ENCODE results near the gene SHC4. TPM values are rescaled to one million over a fixed set of nuclear protein-coding genes. Genes with fewer than 3 reads are reported as not detected.
"Not testable (repeated sequence)": the region's sequence is repeated elsewhere in the genome, so short reads cannot be mapped to it uniquely, and the experiment has no call there.

Gene SHC4
- total RNA-seq, 1 experiment from 2014 or later, result not detected

DNA sequence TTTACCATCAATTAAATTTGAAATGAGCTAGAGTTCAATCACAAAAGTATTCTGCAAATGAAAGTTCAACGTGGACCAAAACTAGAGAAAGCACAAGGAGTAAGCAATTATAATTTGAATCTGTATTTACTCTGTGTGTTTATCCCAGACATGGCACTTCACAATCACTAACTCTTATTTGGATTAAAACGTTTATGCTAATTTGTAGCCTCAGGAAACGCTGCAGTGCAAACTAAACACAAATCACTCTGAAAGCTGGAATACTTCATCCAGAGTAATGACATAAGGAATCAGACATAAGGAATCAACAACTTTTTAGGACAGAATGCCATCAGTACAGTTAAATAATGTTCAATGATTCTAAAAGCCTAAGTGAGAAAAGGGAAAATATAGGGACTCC is 171.3 kb downstream of the SHC4 start:
- ChIA-PET CTCF (no interaction called here), POLR2A (interaction anchor here (1.0 kb wide), 1 partner anchor 18 kb away, joined by 3 read pairs; the partner anchor contains the start of gene CEP152)
- H3K36me3 ChIP-seq (ENCODE audit: control insufficient read depth, insufficient read depth, low read length), result no peaks in the 10 kb centered on the region
- Mint-ChIP-seq H3K4me1 (ENCODE audit: low read depth, unreplicated experiment) (no peaks in the 10 kb centered on the region), H3K36me3 (ENCODE audit: insufficient read depth, unreplicated experiment) (peaks cover 23% of the 10 kb centered on the region), H3K4me3 (ENCODE audit: unreplicated experiment) (no peak overlapping the region), H3K9me3 (ENCODE audit: unreplicated experiment) (no peaks in the 10 kb centered on the region), H3K27ac (ENCODE audit: unreplicated experiment) (no peak overlapping the region), H3K27me3 (ENCODE audit: insufficient read depth, unreplicated experiment) (no peaks in the 10 kb centered on the region)
- H3K27me3 ChIP-seq (replicated peaks; ENCODE audit: control insufficient read depth, insufficient read depth, low read length), result no peaks in the 10 kb centered on the region
- BruUV-seq (replicated peaks), result no TSS peak
- intact Hi-C loops (cut with micrococcal nuclease; ENCODE audit: unreplicated experiment), result no loop called here
- no peaks in the 10 kb centered on the region for H3K9me3 ChIP-seq
- TF ChIP-seq CTCF (IDR thresholded peaks at IDR 0.05; ENCODE audit: insufficient read depth in 1 of 2, low read depth in 1 of 2, low read length in 1 of 2, severe bottlenecking in 1 of 2, unreplicated experiment in 1 of 2), result no peak
- H3K4me3 ChIP-seq (ENCODE audit: low read depth, low read length), result no peak overlapping the region
- peaks cover 12% of the 10 kb centered on the region for H3K4me1 ChIP-seq
- DNase-seq, result no peak

GRCh38 chr15:48790466-48791115 is 173.1 kb downstream of the SHC4 start:
- H3K27ac Mint-ChIP-seq (ENCODE audit: unreplicated experiment); intact Hi-C loops (cut with micrococcal nuclease; ENCODE audit: unreplicated experiment); H3K27me3 Mint-ChIP-seq (ENCODE audit: insufficient read depth, unreplicated experiment); H3K36me3 ChIP-seq (ENCODE audit: control insufficient read depth, insufficient read depth, low read length); CTCF ChIA-PET; BruUV-seq (replicated peaks); H3K4me3 ChIP-seq (ENCODE audit: low read depth, low read length); POLR2A ChIA-PET; H3K4me3 Mint-ChIP-seq (ENCODE audit: unreplicated experiment); DNase-seq; H3K27me3 ChIP-seq (replicated peaks; ENCODE audit: control insufficient read depth, insufficient read depth, low read length); H3K9me3 ChIP-seq; H3K4me1 Mint-ChIP-seq (ENCODE audit: low read depth, unreplicated experiment); H3K9me3 Mint-ChIP-seq (ENCODE audit: unreplicated experiment): not testable (repeated sequence)
- H3K36me3 Mint-ChIP-seq (ENCODE audit: insufficient read depth, unreplicated experiment), result peaks cover 23% of the 10 kb centered on the region
- peaks cover 12% of the 10 kb centered on the region for H3K4me1 ChIP-seq

- no peaks in the 10 kb centered on the region for H3K9me3 ChIP-seq
- Mint-ChIP-seq H3K36me3 (ENCODE audit: insufficient read depth, unreplicated experiment) (peaks cover 11% of the 10 kb centered on the region), H3K4me1 (ENCODE audit: low read depth, unreplicated experiment) (no peaks in the 10 kb centered on the region), H3K9me3 (ENCODE audit: unreplicated experiment) (no peaks in the 10 kb centered on the region), H3K27ac (ENCODE audit: unreplicated experiment) (no peak overlapping the region), H3K27me3 (ENCODE audit: insufficient read depth, unreplicated experiment) (no peaks in the 10 kb centered on the region), H3K4me3 (ENCODE audit: unreplicated experiment) (no peak overlapping the region)
- intact Hi-C loops (cut with micrococcal nuclease; ENCODE audit: unreplicated experiment), result no loop called here
- no peaks in the 10 kb centered on the region for H3K4me1 ChIP-seq
- no peak overlapping the region for H3K4me3 ChIP-seq (ENCODE audit: low read depth, low read length)
- ChIA-PET CTCF (interaction anchor here (1.1 kb wide), 1 partner anchor 15 kb away, joined by 3 read pairs; no protein-coding TSS in a partner anchor), POLR2A (no interaction called here)
- BruUV-seq (replicated peaks), result no TSS peak
- no peaks in the 10 kb centered on the region for H3K36me3 ChIP-seq (ENCODE audit: control insufficient read depth, insufficient read depth, low read length)
- TF ChIP-seq CTCF (IDR thresholded peaks at IDR 0.05; ENCODE audit: insufficient read depth in 1 of 2, low read depth in 1 of 2, low read length in 1 of 2, severe bottlenecking in 1 of 2, unreplicated experiment in 1 of 2), result no peak
- H3K27me3 ChIP-seq (replicated peaks; ENCODE audit: control insufficient read depth, insufficient read depth, low read length), result no peaks in the 10 kb centered on the region
- no peak for DNase-seq
Observed at GRCh38 chr15:48785712-48786111, 178.0 kb downstream of the SHC4 start.
